Measurements from ENCODE around the gene PHACTR1. TPM values are rescaled to one million over a fixed set of nuclear protein-coding genes. Genes with fewer than 3 reads are reported as not detected.

Gene PHACTR1
- polyA plus RNA-seq, 1 experiment = not detected

DNA sequence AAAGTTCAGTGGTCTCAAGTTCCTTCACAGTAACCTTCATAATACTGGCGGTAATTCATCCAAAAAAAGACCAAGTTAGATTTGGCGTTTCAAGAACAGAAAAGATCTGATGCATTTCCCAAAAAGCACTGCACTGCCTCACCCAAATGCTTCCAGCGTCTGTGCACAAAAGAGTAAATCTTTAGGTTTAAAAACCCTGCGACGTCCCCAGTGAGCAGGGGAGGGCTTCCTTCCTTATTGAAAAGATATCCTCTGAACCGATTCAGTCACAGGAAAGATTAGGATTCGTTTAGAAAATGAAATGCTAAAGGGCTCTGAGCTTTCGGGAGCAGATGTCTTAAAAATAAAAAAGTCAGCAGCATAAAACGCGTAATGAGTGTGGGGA lies 611.1 kb downstream of the PHACTR1 start:
- ChIA-PET CTCF (interaction anchor here (1.3 to 4.7 kb wide), 7 partner anchors 30 to 288 kb away, joined by 4 to 44 read pairs (median 9); partner anchors contain the start of genes NOL7 and SIRT5), POLR2A (interaction anchor here (1.2 to 2.5 kb wide), 3 partner anchors 25 to 247 kb away, joined by 3 to 23 read pairs (median 14); partner anchors contain the start of gene SIRT5)
- TF ChIP-seq, protein P1, sequence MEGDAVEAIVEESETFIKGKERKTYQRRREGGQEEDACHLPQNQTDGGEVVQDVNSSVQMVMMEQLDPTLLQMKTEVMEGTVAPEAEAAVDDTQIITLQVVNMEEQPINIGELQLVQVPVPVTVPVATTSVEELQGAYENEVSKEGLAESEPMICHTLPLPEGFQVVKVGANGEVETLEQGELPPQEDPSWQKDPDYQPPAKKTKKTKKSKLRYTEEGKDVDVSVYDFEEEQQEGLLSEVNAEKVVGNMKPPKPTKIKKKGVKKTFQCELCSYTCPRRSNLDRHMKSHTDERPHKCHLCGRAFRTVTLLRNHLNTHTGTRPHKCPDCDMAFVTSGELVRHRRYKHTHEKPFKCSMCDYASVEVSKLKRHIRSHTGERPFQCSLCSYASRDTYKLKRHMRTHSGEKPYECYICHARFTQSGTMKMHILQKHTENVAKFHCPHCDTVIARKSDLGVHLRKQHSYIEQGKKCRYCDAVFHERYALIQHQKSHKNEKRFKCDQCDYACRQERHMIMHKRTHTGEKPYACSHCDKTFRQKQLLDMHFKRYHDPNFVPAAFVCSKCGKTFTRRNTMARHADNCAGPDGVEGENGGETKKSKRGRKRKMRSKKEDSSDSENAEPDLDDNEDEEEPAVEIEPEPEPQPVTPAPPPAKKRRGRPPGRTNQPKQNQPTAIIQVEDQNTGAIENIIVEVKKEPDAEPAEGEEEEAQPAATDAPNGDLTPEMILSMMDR (IDR thresholded peaks at IDR 0.05; ENCODE audit: low read depth, low read length) = no peak
- peak overlapping the region; percentile 92 for H3K4me3 ChIP-seq (ENCODE audit: low read depth, low read length)
- no peaks in the 10 kb centered on the region; the same call in 1 of the 2 replicates for H3K9me3 ChIP-seq (ENCODE audit: control insufficient read depth, insufficient read depth, low read length)
- H3K27me3 ChIP-seq (ENCODE audit: control insufficient read depth, insufficient read depth, low read length) = no peaks in the 10 kb centered on the region
- H3K27ac ChIP-seq (ENCODE audit: low read depth, low read length) = no peak overlapping the region
- no peak for DNase-seq (ENCODE audit: low read depth, low spot score)

DNA sequence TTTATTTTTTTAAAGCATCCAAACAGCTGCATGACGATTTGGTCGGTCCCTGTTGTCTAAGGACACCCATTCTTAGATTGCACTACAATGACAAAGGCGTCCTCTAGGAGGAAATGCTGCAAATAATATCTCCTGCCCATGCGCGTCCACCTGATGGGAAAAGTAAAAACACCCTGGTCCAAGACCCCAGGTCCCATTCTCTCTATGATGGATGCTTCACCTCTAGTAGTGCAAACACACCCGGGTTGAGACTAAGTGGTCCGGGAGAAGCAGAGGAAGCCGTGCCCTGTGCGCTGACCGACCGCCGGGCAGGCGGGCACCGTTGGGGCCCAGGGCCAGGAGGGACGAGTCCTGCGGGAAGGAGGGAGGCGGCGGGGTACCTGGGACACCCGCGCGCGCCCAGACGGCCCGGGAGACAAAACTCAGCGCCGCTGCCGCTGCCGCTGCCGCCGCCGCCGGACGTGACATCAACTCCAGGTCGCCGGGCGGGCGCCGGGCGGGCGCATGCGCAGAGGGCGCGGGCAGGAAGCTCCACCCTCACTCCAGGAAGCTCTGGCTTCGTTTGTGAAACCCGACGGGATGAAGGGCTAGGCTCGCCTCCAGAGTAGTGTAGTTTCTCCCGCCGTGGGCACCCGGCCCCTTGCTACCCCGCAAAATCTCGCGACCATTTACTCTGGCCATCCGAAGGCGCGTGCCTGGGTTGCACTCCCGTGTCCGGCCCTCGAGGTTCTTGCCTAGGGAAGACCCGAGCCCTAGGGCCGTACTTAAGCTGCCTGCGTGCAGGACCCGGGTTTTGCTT lies 611.7 kb downstream of the PHACTR1 start, which contains the start of gene TBC1D7:
Gene TBC1D7 (minus strand): TSS at position 462 of the 799 bp plus-strand sequence. CDS start 1,639 bp downstream, outside the sequence.
- H3K27ac ChIP-seq (ENCODE audit: low read depth, low read length) = peak within 1 kb of the TSS; percentile 75
- H3K9me3 ChIP-seq (ENCODE audit: control insufficient read depth, insufficient read depth, low read length) = no peaks in the 10 kb centered on the region; the same call in 1 of the 2 replicates
- ChIA-PET CTCF (interaction anchor here (0.8 to 4.7 kb wide), 9 partner anchors 9 to 287 kb away, joined by 3 to 44 read pairs (median 5); partner anchors contain the start of genes NOL7 and SIRT5), POLR2A (interaction anchor here (0.7 to 2.5 kb wide), 9 partner anchors 24 to 287 kb away, joined by 3 to 23 read pairs (median 5); partner anchors contain the start of genes GFOD1, NOL7 and SIRT5)
- H3K27me3 ChIP-seq (ENCODE audit: control insufficient read depth, insufficient read depth, low read length) = no peaks in the 10 kb centered on the region
- TF ChIP-seq, protein P1 (IDR thresholded peaks at IDR 0.05; ENCODE audit: low read depth, low read length) = no peak
- peak; percentile 55 for DNase-seq (ENCODE audit: low read depth, low spot score)
- H3K4me3 ChIP-seq (ENCODE audit: low read depth, low read length) = peak within 1 kb of the TSS; percentile 92

DNA sequence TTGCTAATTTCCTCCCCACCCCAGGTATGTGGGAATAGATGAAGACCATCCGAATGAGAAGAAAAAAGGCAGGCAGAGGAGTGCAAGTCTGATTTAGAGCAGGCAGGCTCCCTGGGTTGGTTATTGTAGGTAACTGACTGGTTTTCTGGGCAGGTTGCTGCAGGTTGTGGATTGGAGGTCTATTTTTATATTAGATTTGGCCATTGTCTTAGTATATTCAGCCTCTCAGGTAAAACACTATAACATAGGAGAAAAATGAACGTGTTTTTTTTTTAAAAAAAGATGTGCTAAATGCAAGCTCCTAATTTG lies 612.3 kb downstream of the PHACTR1 start:
- peak overlapping the region; percentile 92 for H3K4me3 ChIP-seq (ENCODE audit: low read depth, low read length)
- peak overlapping the region; percentile 52 for H3K27ac ChIP-seq (ENCODE audit: low read depth, low read length)
- ChIA-PET CTCF (interaction anchor here (0.6 to 4.7 kb wide), 9 partner anchors 8 to 360 kb away, joined by 3 to 44 read pairs (median 5); partner anchors contain the start of genes NOL7 and SIRT5), POLR2A (interaction anchor here (1.0 to 2.5 kb wide), 7 partner anchors 25 to 287 kb away, joined by 3 to 23 read pairs (median 5); partner anchors contain the start of genes NOL7 and SIRT5)
- H3K27me3 ChIP-seq (ENCODE audit: control insufficient read depth, insufficient read depth, low read length) = no peaks in the 10 kb centered on the region
- DNase-seq (ENCODE audit: low read depth, low spot score) = no peak
- TF ChIP-seq, protein P1 (IDR thresholded peaks at IDR 0.05; ENCODE audit: low read depth, low read length) = no peak
- H3K9me3 ChIP-seq (ENCODE audit: control insufficient read depth, insufficient read depth, low read length) = no peaks in the 10 kb centered on the region; the same call in 1 of the 2 replicates

DNA sequence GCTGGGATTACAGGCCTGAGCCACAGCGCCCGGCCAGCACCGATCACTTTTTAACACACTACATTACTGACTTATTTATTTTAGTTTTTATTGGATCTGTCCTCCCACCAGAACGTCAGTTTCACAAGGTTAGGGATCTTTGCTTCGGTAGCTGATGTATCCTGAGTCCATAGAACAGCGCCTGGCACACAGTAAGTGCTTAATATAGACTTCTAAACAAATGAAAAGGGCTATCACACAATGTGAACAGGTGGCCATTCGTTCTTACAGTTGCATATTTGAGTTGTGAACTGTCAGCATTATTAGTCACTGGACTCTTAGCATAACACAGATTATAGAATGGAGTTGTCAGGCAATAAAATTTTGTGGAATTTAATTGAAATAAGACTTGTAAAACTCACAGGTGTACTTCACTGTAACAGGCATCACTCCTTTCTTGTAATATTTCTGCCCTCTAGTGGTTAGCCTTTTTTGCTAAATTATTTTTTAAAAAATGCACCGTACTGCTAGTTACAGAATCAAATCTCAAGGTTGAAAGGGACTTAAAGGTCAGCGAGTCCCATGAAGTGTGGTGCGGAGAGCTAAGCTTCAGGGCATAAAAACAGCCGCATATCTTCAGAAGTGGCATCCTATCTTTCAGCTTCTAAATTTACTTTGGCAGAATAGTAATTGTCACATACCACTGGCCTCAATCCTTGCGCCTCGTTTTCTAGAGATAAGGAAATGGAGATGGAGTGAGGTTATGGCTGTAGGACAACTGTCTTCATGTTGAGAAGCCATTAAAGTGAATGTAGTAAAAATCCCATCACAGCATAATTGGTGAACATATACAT lies 615.2 kb downstream of the PHACTR1 start:
- Histone ChIP-seq H3K27ac (ENCODE audit: low read depth, low read length) (no peak overlapping the region), H3K9me3 (ENCODE audit: control insufficient read depth, insufficient read depth, low read length) (no peaks in the 10 kb centered on the region; the same call in 1 of the 2 replicates), H3K4me3 (ENCODE audit: low read depth, low read length) (no peak overlapping the region), H3K27me3 (ENCODE audit: control insufficient read depth, insufficient read depth, low read length) (no peaks in the 10 kb centered on the region)
- ChIA-PET POLR2A (no interaction called here), CTCF (interaction anchor here (0.5 to 3.5 kb wide), 29 partner anchors 8 to 420 kb away, joined by 3 to 20 read pairs (median 4); partner anchors contain the start of gene NOL7)
- TF ChIP-seq, protein P1 (IDR thresholded peaks at IDR 0.05; ENCODE audit: low read depth, low read length) = peak; percentile 69
- DNase-seq (ENCODE audit: low read depth, low spot score) = no peak
